ENCODE results near the gene MAP3K5.

DNA sequence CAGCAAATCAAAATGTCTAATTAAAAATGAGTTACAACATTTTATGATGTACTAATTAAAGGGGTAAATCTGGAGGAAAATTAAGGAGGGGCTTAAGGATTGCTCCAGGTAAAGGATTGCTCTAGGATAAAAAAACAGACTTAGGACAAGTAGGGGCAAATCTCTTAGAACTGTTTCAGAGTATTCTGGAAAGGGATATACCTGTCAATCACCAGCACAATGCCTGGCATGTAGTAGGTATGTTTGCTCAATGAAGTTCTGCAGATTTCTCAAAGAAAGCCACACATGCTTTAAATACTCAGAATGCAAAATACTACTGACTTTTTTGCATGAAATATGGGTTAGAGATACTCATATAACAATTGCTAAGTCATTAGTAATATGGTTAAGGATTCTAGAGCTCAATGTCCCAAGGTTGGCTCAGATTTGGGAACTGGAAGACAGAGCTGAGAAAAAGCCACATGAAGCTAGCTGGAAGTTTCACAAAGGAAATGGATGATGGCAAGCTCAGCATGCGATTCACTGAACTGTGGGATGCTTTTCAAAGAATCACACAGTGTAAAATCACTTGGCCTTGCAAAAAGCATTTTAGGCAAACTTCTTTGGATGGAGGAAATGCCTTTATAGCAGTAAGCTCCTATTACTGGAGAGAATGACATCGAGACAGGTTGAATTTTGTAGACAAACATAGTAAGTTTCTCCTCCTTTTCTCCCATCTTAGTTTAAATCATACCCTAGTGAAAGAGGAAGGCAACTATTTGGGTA, 72.8 kb downstream of the MAP3K5 start:
- TF ChIP-seq, protein P1, sequence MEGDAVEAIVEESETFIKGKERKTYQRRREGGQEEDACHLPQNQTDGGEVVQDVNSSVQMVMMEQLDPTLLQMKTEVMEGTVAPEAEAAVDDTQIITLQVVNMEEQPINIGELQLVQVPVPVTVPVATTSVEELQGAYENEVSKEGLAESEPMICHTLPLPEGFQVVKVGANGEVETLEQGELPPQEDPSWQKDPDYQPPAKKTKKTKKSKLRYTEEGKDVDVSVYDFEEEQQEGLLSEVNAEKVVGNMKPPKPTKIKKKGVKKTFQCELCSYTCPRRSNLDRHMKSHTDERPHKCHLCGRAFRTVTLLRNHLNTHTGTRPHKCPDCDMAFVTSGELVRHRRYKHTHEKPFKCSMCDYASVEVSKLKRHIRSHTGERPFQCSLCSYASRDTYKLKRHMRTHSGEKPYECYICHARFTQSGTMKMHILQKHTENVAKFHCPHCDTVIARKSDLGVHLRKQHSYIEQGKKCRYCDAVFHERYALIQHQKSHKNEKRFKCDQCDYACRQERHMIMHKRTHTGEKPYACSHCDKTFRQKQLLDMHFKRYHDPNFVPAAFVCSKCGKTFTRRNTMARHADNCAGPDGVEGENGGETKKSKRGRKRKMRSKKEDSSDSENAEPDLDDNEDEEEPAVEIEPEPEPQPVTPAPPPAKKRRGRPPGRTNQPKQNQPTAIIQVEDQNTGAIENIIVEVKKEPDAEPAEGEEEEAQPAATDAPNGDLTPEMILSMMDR (IDR thresholded peaks at IDR 0.05; ENCODE audit: low read length), result no peak
- TF ChIP-seq EZH2 (IDR thresholded peaks at IDR 0.05; ENCODE audit: borderline replicate concordance, low read length), result no peak

Measured in OCI-LY1 (cell line).